ENCODE results near the gene ABCC1.

ABCC1 gene

DNA sequence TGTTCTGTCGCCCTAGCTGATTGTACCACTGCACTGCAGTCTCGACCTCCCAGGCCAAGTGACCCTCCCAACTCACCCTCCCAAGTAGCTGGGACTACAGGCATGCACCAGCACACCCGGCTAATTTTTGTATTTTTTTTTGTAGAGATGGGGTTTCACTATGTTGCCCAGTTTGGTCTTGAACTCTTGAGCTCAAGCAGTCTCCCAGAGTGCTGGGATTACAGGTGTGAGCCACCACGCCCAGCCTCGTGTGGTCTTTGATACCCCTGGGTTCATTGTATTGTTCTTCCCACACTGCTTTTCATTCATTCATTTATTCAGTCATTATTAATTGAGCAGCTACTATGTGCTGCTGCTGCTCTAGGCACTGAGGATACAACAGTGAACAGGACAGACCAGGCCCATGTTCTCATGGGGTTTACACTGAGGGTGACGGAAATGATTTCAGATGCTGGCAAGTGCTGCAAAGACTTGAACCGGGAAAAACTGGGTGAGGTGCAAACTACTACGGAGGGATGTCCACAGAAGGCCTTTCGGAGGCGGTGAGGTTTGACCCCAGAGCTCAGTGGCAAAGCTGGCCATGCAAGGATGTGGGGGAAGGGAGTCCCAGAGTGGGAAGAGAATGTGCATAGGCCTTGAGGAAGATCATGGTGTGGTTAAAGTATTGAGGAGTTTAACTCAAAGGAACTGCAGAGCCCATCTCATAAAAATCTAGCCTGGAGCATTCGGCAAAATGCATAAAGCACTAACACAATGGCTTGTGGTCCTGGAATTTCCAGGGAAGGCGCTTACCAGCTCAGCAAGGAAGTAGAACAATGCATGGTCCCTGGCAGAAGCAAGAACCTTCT, 10.9 kb downstream of the ABCC1 start:
- TF ChIP-seq, protein P1, sequence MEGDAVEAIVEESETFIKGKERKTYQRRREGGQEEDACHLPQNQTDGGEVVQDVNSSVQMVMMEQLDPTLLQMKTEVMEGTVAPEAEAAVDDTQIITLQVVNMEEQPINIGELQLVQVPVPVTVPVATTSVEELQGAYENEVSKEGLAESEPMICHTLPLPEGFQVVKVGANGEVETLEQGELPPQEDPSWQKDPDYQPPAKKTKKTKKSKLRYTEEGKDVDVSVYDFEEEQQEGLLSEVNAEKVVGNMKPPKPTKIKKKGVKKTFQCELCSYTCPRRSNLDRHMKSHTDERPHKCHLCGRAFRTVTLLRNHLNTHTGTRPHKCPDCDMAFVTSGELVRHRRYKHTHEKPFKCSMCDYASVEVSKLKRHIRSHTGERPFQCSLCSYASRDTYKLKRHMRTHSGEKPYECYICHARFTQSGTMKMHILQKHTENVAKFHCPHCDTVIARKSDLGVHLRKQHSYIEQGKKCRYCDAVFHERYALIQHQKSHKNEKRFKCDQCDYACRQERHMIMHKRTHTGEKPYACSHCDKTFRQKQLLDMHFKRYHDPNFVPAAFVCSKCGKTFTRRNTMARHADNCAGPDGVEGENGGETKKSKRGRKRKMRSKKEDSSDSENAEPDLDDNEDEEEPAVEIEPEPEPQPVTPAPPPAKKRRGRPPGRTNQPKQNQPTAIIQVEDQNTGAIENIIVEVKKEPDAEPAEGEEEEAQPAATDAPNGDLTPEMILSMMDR (conservative IDR thresholded peaks at IDR 0.05; ENCODE audit: low read length): no peak
- H3K4me3 ChIP-seq (ENCODE audit: low read length): no peak overlapping the region
- no peak for DNase-seq (ENCODE audit: low read depth)

DNA sequence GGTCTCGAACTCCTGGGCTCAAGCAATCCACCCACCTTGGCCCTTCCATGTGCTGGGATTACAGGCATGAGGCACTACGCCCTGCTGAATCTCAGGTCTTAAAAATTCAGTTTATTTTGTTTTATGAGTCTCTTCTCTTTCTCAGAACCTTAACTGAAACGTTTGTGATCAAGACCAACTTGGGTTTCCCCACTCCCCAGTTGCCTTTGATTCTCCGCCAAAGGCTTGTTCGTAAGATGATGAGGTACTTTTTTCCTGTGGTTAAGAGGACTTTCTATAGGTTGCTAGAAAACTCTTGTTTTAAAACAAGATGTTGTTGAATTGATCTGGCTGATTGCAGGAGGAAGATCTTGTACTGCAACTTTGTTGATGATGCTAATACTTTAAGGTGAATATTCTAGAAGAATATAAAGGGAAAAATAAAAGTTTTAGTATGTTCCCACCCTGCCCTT, 11.7 kb downstream of the ABCC1 start:
- TF ChIP-seq, protein P1 (conservative IDR thresholded peaks at IDR 0.05; ENCODE audit: low read length): no peak
- DNase-seq (ENCODE audit: low read depth): no peak
- H3K4me3 ChIP-seq (ENCODE audit: low read length): no peak overlapping the region

DNA sequence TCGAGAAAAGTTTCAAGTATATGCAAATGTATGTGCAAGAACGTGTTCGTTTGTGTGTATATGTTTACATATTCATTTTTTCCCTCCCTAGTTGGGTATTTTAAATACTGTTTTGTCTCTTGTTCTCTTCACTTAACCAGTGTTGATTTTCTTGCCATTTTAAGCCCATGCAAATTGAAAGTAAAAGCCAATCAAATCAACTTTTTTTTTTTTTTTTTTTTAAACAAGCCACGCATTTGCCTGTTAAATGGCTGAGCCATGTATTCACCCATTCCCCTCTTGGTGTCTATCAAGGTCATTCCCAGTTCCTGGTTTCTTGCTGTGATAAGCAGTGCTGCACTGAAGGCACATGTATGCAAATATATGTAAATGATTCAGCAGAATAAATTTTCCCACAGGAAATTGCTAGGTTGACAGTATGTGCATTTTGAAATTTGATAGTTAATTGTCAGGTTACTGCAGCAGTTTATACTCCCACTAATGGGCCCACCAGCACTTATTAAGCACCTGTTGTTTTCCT, 12.2 kb downstream of the ABCC1 start:
- DNase-seq (ENCODE audit: low read depth): no peak
- TF ChIP-seq, protein P1 (conservative IDR thresholded peaks at IDR 0.05; ENCODE audit: low read length): no peak

DNA sequence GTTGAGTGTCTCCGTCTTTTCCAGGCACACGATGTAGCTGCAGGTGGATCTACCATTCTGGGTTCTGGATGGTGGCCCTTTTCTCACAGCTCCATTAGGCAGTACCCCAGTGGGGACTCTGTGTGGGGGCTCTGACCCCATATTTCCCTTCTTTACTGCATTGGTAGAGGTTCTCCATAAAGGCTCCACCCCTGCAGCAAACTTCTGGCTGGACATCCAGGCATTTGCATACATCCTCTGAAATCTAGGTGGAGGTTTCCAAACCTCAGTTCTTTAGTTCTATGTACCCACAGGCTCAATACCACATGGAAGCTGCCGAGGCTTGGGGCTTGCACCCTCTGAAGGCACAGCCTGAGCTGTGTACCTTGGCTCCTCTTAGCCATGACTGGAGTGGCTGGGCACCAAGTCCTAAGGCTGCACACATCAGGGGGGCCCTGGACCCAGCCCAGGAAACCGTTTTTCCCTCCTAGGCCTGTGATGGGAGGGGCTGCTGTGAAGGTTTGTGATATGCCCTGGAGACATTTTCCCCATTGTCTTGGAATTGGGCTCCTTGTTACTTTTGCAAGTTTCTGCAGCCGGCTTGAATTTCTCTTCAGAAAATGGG, 14.0 kb downstream of the ABCC1 start:
- TF ChIP-seq, protein P1 (conservative IDR thresholded peaks at IDR 0.05; ENCODE audit: low read length): no peak
- no peak overlapping the region for H3K4me3 ChIP-seq (ENCODE audit: low read length)
- no peak for DNase-seq (ENCODE audit: low read depth)

More for the DNA sequence above, 12.2 kb downstream of the ABCC1 start:
- no peak overlapping the region for H3K4me3 ChIP-seq (ENCODE audit: low read length)

DNA sequence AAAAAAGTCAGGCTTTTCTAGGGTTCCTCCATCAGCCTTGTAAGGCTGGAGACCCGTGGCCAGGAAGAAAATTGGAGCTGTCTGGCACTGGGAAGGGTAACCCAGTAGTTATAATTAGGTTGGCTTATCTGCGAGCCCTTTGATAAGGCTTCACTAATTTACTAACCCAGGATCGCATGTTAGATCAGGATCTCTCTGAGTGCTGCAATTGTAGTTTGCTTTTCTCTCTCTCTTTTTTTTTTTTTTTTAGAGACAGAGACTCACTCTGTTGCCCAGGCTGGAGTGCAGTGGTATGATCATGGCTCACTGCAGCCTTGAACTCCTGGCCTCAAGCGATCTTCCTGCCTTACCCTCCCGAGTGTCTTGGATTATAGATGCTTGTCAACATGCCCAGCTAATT, 17.0 kb downstream of the ABCC1 start:
- no peak for DNase-seq (ENCODE audit: low read depth)
- TF ChIP-seq, protein P1 (conservative IDR thresholded peaks at IDR 0.05; ENCODE audit: low read length): no peak
- H3K4me3 ChIP-seq (ENCODE audit: low read length): no peak overlapping the region

DNA sequence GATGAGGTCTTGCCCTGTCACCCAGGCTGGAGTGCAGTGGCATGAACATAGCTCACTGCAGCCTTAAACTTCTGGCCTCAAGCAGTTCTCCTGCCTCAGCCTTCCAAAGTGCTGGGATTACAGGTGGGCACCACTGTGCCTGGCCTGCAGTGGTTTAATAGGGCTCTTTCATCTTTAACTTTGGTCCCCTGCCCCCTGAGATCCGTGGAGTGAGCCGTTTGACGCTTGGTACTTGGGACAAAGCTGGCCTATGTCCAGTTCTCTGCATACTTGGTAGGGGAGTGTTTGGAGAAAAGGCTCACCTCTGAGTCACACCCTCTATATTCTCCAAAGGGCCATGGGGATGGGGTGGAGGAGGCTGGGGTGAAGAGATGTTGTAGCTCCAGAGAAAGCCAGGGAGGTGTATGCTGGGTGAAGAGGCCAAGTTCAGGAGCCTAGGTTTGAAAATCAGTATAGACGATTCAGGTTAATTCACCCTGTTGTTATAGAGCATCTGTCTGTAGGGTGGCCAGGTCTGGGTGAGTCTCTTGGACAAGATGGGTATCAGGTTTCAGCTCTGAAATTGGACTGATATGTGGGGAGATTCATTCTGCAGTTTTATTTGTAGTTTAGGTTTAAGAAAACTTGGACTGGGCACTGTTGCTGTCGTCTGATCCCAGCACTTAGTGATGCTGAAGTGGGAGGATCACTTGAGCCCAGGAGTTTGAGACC, 17.6 kb downstream of the ABCC1 start:
- TF ChIP-seq, protein P1 (conservative IDR thresholded peaks at IDR 0.05; ENCODE audit: low read length): no peak
- no peak overlapping the region for H3K4me3 ChIP-seq (ENCODE audit: low read length)
- DNase-seq (ENCODE audit: low read depth): peak; percentile 75

Measured in AG10803 (cell line).